ENCODE results near the gene ELOVL7.
"Not testable (repeated sequence)": the region's sequence is repeated elsewhere in the genome, so short reads cannot be mapped to it uniquely, and the experiment has no call there.

The ELOVL7 gene

DNA sequence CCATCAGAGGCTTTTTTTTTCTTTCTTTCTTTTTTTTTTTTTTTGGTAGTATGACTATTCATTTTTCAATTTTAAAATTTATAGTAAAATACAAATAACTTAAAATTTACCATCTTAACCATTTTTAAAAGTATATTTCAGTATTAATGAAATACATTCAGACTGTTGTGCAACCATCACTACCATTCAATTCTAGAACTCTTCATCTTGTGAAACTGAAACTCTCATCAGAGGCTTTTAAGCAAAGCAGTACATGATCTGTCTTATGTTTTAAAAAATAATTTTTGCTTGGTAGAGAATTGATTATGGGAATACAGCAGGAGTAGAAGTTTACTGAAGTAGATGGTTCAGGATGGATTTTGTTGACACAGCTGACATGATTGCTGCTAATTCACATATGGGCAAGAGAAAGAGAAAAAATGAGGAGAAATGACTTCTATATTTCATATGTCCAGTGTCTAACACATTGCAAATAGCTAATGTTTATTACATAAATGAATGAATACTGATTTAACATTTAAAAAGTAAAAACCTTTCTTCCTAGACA, 13.4 kb downstream of the ELOVL7 start:
- no peak for DNase-seq (ENCODE audit: low read depth in 3 of 3)

DNA sequence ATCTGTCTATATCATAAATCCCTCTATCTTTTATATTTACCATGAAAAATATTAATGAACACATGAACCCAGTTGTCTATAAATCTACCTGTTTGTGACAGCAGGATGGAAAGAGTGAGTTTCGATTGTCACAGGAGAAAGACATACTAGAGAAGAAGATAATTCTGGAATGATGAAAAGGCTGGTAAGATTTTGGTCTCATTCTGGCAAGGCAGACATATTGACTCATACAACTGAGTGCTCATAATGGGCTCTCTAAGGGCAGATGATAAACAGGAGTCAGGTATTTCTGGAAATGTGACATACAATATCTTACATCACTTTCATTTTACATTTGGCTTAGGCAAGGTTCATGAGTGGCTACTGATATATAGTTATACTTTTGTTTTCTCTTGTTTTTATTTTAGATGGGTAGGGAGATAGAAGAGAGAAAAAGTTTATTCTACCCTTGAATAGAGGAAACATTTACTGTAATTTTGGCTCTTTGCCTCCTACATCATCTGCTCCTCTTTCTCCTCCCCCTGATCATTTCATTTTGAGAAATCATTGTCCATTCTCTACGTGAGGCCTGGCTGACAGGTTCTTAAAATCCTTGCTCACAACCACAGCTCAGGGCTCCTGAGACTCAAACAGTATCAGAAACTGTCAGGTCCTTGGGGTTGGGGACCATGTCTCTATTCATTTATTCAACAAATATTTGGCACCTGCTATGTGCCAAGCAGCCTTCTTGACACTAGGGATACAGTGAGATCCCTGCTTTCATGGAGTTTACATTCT, 14.4 kb downstream of the ELOVL7 start:
- no peak for DNase-seq (ENCODE audit: low read depth in 3 of 3)

DNA sequence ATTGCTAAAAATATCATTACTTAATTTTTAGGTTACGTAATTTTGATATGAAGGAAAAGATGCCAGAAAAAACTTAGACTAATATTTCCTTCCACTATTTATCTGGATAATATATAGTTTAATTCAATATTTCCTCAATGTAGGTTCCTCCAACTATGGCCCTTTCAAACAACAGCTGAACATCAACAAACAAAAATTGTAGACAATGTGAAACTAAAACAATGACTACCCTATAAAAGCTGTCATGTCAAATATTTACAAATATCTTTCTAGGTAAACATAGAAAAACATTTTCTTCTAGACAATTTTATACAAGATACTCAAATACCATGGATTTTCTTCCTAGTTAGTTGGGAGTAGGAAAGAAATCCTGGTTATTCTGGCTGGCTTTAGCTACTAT, 16.9 kb downstream of the ELOVL7 start:
- no peak for DNase-seq (ENCODE audit: low read depth in 3 of 3)

DNA sequence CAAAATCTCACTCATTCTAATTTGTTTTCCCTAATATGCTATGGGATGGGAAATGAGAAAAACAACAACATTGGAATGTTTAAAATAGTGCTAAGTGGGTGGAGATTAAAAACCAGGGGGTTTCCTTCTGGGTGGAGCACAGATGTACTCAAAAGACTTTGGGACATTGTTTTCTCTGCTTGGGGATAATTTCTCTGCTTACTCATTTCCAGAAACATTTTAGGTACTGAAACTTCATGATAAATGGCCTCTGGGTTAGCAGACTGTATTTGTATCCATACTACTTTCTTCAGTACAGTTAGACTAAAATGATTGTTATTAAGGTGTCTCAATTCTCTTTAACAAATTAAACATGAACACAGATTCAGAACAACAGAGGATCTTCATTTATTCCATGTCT, 17.4 kb downstream of the ELOVL7 start:
- no peak for DNase-seq (ENCODE audit: low read depth in 3 of 3)

DNA sequence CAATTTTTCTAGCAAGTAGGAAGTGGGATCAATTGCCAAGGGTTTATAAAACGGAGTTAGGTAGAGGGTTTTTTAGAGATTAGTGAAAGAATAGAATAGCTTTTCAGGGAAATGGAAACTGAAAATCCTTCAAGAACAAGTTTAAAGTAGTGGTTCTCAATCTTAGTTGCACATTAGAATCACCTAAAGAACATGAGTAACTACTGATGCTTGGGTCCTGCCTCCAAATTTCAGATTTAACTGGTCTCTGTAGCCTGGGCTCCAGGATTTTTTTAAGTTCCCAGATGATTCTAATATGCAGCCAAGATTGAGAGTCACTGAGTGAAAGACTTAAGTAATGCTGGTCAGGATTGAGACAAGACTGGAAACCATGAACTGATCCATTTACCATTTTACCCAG, 20.5 kb downstream of the ELOVL7 start:
- DNase-seq (ENCODE audit: low read depth in 3 of 3) = no peak

DNA sequence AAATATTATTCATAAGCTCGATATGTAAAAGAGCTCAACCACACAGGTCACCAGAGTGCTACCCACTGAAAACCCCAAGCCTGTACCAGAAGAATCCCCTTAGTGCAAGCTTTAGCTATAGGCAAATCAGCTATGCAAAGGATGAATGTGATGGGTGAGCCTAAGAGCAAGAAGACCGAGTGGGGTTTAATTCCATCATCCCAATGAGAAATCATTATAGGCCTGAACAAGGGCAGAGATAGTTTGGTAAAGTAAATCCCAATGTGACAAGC, 21.8 kb downstream of the ELOVL7 start:
- no peak for DNase-seq (ENCODE audit: low read depth in 3 of 3)

DNA sequence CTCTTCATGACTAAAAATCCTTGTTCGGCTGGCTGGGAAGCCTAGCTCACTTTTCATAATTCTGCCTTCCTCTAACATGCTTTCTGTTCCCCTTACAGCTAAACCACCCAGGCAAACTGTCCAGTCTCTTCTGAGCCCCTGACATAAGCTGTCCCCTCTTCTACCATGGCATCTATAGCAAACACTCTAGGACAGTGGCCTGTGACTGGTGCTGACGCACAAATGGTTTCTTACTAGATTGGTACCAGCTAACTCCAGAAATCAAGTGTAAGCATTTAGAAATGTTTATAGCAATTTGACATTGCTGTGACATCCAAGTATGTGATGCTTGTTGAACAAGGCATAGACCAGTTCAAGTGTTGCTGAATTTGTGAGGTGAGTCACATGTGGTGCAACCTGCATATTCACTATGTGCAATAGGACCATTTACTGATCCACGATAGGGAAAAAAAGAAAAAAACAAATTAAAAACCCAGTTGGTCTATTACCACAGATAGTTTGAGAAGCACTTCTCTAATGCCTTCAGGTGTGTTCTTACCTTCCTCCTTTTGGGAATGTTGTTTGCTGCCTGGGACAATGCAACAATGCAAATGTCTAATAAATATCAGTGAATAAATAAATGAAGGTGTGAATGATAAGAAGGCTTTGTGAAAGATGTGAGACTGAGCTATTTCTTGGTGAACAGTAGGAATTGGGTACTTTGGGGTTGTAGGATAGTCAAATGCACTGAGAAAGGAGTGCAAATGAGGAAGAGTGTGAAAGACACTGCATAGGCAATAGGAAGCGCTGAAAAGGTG, 22.4 kb downstream of the ELOVL7 start:
- DNase-seq (ENCODE audit: low read depth in 3 of 3) = no peak

DNA sequence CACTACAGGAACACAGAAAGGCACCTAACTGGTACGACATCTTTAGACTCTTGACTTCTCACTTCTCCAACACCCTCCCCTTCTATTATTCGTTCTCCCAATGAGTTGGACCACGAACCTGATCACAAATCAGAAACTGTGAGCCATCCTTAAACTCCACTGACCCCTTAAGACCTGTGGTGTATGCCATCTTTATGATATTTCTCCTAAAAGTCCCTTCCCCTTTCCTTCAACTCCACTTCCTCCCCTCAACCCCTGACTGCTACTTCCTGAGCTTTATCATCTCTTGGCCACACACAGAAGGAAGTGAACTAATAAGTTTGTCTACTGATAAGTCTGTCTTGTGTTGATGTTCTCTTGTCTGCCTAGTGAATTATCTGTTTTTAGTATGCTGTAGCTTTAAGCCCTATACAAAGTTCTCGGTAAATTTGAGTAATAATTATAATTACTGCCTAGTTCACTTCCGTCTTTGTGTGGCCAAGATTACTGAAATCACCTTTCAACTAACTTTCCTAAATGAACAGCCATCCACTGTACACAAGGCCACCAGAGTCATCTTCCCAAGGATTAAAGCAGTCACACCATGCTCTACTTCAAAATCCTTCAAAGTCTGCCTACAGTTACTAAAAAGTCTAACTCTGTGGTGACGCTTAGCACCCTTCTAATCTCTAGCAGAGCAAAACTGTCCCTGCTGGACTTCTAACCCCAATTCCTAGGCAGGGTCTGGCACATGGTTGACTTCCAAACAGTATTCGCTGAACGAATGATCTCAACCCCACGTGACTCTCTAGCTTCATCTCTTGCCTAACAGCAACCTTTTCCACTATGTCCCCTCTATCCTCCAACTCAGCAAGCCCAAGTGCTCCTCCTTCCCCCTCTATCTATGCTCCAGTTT, 23.2 kb downstream of the ELOVL7 start:
- no peak for DNase-seq (ENCODE audit: low read depth in 3 of 3)

DNA sequence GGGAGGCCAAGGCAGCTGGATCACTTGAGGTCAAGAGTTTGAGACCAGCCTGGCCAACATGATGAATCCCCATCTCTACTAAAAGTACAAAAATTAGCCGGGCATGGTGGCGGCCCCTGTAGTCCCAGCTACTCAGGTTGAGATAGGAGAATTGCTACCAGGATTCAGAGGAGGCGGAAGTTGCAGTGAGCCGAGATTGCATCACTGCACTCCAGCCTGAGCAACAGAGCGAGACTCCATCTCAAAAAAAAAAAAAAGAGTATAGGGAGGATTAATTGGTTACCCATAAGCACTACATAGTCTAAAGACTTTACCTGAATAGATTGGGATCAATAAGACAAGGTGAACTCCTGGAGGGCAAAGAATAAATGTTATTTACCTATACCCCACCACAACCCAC, 27.9 kb downstream of the ELOVL7 start:
- DNase-seq (ENCODE audit: low read depth in 3 of 3) = not testable (repeated sequence)

DNA sequence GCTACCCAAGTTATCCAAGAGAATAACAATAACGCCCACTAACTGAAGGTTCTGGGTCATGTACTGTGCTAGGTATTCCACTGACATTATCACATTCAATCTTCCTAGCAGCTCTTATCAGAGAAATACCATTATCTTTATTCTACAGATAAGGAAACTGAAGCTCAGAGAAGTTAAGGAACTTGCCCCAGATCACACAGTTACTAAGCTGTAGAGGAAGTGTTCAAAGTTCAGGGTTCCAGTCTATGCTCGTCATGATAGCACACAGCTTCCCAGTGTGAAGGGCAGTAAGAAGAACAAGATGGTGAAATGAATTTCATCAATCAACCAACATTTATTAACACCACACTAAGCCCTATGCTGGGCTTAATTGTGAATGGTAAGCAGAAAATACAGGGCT, 29.6 kb downstream of the ELOVL7 start:
- no peak for DNase-seq (ENCODE audit: low read depth in 3 of 3)

DNA sequence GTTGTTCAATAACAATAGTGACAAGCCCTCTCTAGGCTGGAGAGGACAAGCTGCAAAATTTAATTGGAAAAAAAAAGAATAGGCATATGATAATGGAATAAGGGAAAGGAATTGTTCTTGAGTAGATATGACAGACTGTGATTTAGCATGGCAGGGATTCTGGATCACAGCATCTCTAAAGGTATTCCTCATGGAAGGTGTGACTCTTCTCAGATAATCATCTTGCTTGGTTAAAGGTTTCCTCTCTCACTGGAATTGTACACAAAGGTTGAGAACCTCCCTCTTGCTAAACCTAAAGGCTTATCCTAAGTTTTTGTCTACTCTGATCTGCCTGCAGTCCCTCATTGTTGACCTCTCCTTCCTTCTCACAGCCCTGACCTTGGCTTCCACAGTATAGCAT, 31.6 kb downstream of the ELOVL7 start:
- DNase-seq (ENCODE audit: low read depth in 3 of 3) = no peak

DNA sequence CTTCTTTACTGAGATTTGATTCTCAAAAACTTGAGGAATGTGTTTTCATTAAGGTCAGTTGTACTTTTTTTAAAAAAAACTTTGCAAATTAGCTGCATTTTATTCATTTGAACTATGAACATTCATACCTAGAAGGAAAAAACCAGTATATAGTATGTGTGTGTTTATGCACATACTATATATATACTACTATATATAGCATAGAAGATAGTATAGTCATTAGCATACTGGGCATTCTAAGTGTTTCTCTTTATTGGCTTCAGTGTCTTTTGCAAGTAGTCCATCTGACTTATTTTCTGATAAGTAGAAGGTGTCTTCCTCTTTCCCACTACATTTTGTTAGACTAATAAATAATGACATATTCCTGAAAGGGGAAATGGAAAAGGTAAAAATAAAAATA, 33.0 kb downstream of the ELOVL7 start:
- no peak for DNase-seq (ENCODE audit: low read depth in 3 of 3)

DNA sequence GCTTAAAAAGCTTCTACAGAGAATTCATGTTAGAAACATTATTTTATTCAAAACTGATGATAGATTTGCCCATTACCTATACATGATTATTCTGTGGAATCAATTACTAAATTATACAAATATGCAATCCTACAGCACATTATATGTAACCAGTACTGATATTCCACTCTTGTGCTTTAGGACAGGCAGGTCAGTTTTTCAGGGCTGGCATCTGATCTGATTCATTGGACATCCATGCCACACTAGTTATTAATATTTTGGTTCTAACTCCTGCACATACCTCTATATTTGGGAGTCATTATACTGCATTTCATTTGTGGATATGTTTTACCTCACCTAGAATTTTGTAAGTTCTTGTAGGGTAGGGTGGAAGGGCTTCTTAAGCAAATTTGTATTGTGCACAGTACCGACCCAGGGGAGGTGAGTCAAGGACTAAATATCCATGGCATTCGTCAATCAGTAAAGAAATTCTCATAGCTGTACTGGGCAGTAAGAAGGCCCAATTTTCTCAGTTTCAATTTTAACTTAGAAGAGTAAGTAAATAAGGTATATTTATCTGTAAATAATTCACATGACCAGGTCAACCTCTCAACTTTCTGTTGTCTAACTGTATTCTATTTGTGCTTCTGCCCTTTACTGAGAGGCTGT, 33.5 kb downstream of the ELOVL7 start:
- DNase-seq (ENCODE audit: low read depth in 3 of 3) = no peak

DNA sequence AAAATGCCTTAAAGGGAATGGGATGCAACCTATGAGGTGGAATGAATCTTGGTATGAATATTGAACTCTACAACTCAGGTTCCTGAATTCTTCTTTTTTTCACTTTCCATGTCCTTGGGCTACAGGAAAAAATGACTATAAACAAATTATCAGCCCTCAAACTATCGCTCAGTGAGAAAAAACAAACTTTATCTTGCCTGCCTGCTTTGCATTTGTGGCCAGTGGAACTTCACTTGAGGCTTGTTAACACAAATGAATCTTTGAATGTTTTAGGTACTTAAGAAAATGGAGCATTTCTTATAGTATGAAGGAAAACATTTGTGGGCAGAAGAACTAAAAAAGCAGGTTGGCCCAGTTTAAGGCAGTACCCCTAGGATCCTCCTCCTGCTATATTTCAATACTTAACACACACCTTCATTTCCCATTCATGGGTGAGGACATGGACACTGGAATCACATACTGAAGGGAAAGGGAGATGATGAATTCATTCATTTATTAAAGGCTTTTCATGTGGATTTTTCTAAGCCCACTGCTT, 34.1 kb downstream of the ELOVL7 start:
- DNase-seq (ENCODE audit: low read depth in 3 of 3) = no peak

DNA sequence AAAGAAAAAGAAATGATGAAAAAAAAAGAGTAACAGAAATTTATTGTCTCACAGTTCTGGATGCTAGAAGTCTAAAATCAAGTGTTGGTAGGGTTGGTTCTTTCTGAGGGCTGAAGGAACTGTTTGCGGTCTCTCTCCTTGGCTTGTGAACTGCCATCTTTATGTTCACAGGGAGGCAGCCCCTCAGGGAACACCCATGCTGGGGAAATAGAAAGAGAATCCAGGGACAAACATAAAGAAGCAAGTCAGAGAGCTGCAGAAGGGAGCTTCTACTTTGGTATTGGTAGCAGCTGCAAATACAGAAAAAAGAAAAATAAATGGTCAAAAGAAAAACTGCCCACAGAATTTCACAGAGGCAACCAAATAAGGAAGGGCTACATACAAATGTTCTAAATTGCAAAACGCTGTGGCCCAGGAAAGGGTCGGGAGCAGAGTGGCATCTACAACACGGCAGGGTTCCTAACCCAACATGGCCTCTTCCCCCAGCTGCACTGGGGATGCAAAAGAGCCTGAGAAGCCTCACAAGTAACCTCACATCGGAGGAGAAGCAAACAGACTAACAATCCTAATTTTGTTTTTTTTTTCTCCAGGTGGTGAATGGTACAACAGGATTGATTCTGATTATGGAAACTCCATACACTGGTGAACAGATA, 37.4 kb downstream of the ELOVL7 start:
- DNase-seq (ENCODE audit: low read depth in 3 of 3) = no peak

DNA sequence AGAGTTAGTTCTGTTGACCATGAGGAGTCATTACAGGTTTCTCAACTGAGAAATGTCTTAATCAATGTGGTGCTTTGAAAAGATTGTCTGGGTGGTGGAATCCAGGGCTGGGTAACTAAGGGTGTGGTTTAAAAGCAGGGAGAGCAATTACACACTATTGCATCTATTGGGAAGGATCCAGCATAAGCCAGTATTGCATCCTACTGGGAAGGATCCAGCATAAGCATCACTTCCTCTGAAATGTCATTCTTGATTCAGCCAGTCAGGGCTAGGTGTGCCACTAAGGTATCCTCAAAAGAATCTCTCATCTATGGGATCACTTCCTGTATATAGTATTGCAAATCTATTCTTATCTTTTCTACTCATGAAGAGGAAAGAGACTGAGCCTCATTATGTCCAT, 38.6 kb downstream of the ELOVL7 start:
- DNase-seq (ENCODE audit: low read depth in 3 of 3) = no peak

DNA sequence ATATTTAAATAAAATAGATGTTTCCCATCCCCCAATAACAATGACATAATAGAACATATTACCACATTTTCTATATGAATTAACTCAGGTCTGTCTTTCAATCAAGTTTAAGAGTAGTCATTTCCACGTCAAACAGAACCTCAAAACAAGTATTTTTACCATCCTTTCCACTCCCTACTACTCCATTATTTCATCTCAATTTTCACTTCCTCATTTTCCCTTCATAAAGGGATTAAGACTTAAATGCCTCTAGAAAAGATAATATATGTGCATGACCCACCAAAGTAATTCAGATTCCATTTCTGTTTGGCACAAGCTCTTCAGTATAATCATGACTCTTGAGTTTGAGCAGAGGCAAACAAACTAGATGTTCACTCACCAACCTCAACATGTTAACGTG, 40.4 kb downstream of the ELOVL7 start:
- no peak for DNase-seq (ENCODE audit: low read depth in 3 of 3)

DNA sequence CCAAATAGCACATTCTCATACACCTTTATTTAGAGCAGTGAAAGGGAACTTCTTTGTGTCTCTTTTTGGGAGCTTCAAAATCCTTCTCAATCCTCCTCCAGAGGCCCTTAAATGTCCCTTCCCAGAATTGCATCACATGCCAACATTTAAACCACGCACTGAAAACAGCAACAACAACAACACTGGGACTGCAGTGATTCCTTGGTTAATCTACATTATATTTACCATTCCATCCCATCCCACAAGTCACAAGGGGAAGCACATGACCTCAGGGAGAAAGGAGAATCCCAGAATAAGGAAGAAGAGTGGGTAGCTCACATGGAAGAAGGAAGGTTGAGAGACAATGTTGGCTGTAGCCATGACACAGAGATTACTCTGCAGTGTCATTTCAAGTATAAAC, 41.1 kb downstream of the ELOVL7 start:
- no peak for DNase-seq (ENCODE audit: low read depth in 3 of 3)

DNA sequence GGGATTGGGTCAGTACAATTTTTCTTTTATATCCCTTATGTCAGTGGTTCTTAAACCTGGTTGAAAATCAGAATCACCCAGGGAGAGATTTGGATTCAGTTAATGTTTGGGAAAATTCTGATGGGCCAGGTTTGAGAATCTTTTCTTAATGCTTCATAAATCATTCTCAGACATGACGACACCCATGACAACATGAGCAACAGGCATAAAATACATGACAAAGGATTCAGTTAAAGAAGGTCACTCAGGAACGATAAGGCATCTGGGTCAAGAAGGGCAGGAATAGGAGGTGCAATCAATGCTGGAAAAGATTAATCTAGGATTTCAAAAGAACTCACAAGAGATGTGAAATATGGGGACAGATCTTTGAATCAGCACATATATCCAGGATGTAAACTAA, 41.8 kb downstream of the ELOVL7 start:
- DNase-seq (ENCODE audit: low read depth in 3 of 3) = no peak

DNA sequence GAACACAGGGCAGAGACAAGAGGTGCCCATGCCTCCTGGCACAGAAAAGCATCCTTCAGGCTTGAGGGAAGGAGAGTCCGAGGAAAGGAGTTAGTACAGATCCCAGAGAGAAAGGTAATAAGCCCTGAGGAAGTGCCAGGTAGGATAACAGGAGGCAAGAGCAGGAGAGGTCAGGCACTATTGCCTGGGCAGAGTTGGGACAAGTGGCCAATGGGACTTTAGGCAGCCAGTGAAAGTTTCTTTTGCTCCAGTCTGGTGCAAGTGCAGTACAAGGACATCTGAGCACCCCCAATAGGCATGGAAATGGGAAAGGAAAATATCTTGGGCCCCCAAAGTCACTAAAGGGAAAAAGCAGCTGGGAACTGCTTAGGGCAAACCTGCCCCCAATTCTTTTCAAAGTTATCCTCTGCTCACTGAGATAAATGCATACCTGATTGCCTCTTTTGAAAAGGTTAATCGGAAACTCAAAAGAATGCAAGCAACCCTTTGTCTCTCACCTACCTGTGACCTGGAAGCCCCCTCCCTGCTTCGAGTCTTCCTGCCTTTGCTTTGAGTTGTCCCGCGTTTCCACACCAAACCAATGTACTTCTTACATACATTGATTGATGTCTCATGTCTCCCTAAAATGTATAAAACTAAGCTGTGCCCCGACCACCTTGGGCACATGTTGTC, 46.5 kb downstream of the ELOVL7 start:
- DNase-seq (ENCODE audit: low read depth in 3 of 3) = no peak
